Globus pallidus (tissue), 1 donor: ENCODE data around the gene OLIG2.

Experiments used
- DNase-seq: peaks from one replicate; pipeline ENCODE4 v3.0.0-alpha.2; 2015; ENCODE audit warnings: low spot score

Gene OLIG2

GRCh38 chr21:33025489-33026442 lies at the start of gene OLIG2:
Gene OLIG2, plus strand, starts transcription at chr21:33025935. Its CDS starts 928 bp downstream, at chr21:33026863.
- DNase-seq: peak; percentile 99

- DNase-seq: no peak
Measured at GRCh38 chr21:32976791-32977190, 48.9 kb upstream of the OLIG2 start.

GRCh38 chr21:32977216-32977615 lies 48.5 kb upstream of the OLIG2 start:
- peak; percentile 80 for DNase-seq

- peak; percentile 93 for DNase-seq
Measured at GRCh38 chr21:32978331-32979270, 47.1 kb upstream of the OLIG2 start.

GRCh38 chr21:32979598-32980268 lies 46.0 kb upstream of the OLIG2 start:
- no peak for DNase-seq

- no peak for DNase-seq
Measured at GRCh38 chr21:32981096-32981495, 44.6 kb upstream of the OLIG2 start.

- DNase-seq: no peak
Measured at GRCh38 chr21:32990666-32991065, 35.1 kb upstream of the OLIG2 start.

GRCh38 chr21:32991361-32991760 lies 34.4 kb upstream of the OLIG2 start:
- no peak for DNase-seq

- no peak for DNase-seq
Measured at GRCh38 chr21:32993894-32994293, 31.8 kb upstream of the OLIG2 start.

- peak; percentile 51 for DNase-seq
Measured at GRCh38 chr21:32994305-32994704, 31.4 kb upstream of the OLIG2 start.

- no peak for DNase-seq
Measured at GRCh38 chr21:33007747-33008146, 18.0 kb upstream of the OLIG2 start.

GRCh38 chr21:33008333-33009051 lies 17.2 kb upstream of the OLIG2 start:
- DNase-seq: peak; percentile 33

GRCh38 chr21:33010931-33011330 lies 14.8 kb upstream of the OLIG2 start:
- DNase-seq: no peak

GRCh38 chr21:33011462-33011861 lies 14.3 kb upstream of the OLIG2 start:
- no peak for DNase-seq

- DNase-seq: no peak
Measured at GRCh38 chr21:33013626-33014025, 12.1 kb upstream of the OLIG2 start.

- DNase-seq: no peak
Measured at GRCh38 chr21:33014331-33014730, 11.4 kb upstream of the OLIG2 start.

- DNase-seq: no peak
Measured at GRCh38 chr21:33015096-33015495, 10.6 kb upstream of the OLIG2 start.

- no peak for DNase-seq
Measured at GRCh38 chr21:33015756-33016155, 10.0 kb upstream of the OLIG2 start.

- DNase-seq: no peak
Measured at GRCh38 chr21:33018707-33019465, 6.8 kb upstream of the OLIG2 start.

- no peak for DNase-seq
Measured at GRCh38 chr21:33019516-33019884, 6.2 kb upstream of the OLIG2 start.
